ENCODE measurements around the gene VWA1.
A peak's percentile ranks its signal among the peaks of the same experiment; 100 is the strongest.
"Not testable (repeated sequence)": the region's sequence is repeated elsewhere in the genome, so short reads cannot be mapped to it uniquely, and the experiment has no call there.

The VWA1 gene

DNA sequence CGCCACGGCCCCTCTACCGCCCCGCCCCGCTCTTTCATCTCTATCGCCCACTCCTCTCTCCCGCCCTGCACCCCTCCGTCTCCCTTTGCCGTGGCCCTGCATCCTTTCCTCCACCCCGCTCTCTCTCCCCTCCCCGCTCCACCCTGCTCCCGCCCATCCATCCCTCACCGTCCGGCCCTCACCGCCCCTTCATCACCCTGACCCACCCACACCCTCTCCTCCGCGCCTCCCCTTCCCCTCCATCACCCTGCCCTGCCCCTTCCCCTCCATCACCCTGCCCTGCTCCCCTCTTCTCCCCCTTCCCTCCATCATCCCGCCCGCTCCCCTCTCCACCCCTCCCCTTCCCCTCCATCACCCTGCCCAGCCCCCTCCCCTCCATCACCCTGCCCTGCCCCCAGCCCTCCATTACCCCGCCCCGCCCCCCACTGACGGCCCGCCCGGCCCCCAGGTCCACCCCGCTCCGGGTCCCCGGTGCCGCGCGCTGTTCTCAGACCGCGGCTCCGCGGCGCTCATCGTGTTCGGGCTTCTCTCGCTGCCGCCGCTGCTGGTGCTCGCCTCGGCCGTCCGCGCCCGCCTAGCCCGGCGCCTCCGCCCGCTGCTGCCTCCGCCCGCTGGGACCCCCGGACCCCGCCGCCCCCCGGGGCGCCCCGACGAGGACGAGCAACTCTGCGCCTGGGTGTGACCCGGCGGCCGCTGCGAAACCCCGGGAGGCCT, 8.2 kb upstream of the VWA1 start:
- no peak for TF ChIP-seq ZFX (IDR thresholded peaks at IDR 0.05)
- TF ChIP-seq, protein P1, sequence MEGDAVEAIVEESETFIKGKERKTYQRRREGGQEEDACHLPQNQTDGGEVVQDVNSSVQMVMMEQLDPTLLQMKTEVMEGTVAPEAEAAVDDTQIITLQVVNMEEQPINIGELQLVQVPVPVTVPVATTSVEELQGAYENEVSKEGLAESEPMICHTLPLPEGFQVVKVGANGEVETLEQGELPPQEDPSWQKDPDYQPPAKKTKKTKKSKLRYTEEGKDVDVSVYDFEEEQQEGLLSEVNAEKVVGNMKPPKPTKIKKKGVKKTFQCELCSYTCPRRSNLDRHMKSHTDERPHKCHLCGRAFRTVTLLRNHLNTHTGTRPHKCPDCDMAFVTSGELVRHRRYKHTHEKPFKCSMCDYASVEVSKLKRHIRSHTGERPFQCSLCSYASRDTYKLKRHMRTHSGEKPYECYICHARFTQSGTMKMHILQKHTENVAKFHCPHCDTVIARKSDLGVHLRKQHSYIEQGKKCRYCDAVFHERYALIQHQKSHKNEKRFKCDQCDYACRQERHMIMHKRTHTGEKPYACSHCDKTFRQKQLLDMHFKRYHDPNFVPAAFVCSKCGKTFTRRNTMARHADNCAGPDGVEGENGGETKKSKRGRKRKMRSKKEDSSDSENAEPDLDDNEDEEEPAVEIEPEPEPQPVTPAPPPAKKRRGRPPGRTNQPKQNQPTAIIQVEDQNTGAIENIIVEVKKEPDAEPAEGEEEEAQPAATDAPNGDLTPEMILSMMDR (conservative IDR thresholded peaks at IDR 0.05), result no peak
- no peak overlapping the region for H3K27ac ChIP-seq

DNA sequence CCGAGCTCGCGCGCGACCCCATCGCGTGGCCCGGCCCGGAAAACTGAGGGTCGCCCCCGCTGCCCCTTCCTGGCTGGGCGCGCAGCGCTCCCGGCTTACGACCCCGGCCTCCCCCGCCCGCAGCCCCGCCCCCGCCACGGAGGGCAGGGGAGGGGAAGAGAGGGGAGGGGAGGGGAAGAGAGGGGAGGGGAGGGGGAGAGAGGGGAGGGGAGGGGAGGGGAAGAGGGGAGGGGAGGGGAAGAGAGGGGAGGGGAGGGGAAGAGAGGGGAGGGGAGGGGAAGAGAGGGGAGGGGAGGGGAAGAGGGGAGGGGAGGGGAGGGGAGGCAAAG, 7.7 kb upstream of the VWA1 start:
- no peak overlapping the region for H3K27ac ChIP-seq
- no peak for TF ChIP-seq ZFX (IDR thresholded peaks at IDR 0.05)
- TF ChIP-seq, protein P1 (conservative IDR thresholded peaks at IDR 0.05), result no peak

DNA sequence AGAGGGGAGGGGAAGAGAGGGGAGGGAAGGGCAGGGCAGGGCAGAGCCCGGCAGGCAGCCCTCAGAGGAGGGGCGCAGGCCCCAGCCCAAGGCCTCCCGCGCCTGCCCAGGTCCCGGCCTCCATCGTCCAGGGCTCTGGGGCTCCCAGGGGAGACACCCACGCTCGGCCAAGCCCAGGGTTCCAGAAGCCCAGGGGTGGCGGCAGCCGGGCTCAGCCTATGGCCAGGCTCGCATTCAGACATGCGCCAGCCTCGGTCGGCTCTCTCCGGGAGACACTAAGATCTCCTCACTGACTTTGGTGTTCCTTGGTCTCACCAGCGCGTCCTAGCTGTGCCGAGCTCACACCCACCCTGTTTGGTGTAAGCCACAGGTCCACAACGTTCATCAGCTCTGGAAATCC, 7.3 kb upstream of the VWA1 start:
- TF ChIP-seq ZFX (IDR thresholded peaks at IDR 0.05), result no peak
- TF ChIP-seq, protein P1 (conservative IDR thresholded peaks at IDR 0.05), result no peak
- no peak overlapping the region for H3K27ac ChIP-seq

DNA sequence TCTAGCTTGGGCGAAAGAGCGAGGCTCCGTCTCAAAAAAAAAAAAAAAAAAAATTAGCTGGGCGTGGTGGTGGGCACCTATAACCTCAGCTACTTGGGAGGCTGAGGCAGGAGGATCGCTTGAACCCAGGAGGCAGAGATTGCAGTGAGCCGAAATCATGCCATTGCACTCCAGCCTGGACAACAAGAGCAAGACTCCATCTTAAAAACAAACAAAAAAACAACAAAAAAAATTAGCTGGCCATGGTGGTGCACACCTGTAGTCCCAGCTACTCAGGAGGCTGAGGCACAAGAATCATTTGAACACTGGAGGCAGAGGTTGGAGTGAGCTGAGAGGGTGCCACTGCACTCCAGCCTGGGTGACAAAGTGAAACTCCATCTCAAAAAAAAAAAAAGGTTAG, 6.5 kb upstream of the VWA1 start:
- H3K27ac ChIP-seq, result not testable (repeated sequence)

DNA sequence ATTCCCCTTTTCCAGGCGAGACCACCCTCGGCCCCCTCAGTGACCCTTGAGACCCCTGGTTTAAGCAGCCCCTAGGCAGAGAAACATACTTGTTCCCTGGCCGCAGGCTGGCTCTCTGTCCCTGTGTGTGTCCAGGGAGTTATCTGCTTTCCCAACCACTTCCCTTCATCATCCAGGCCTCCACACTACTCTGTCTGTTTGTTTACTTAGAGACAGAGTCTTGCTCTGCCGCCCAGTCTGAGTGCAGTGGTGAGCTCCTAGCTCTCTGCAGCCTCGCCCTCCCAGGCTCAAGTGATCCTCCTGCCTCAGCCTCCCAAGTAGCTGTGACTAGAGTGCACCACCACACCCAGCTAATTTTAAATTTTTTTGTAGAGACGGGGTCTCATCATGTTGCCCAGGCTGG, 5.8 kb upstream of the VWA1 start:
- H3K27ac ChIP-seq, result no peak overlapping the region
- TF ChIP-seq, protein P1 (conservative IDR thresholded peaks at IDR 0.05), result no peak
- TF ChIP-seq ZFX (IDR thresholded peaks at IDR 0.05), result no peak

DNA sequence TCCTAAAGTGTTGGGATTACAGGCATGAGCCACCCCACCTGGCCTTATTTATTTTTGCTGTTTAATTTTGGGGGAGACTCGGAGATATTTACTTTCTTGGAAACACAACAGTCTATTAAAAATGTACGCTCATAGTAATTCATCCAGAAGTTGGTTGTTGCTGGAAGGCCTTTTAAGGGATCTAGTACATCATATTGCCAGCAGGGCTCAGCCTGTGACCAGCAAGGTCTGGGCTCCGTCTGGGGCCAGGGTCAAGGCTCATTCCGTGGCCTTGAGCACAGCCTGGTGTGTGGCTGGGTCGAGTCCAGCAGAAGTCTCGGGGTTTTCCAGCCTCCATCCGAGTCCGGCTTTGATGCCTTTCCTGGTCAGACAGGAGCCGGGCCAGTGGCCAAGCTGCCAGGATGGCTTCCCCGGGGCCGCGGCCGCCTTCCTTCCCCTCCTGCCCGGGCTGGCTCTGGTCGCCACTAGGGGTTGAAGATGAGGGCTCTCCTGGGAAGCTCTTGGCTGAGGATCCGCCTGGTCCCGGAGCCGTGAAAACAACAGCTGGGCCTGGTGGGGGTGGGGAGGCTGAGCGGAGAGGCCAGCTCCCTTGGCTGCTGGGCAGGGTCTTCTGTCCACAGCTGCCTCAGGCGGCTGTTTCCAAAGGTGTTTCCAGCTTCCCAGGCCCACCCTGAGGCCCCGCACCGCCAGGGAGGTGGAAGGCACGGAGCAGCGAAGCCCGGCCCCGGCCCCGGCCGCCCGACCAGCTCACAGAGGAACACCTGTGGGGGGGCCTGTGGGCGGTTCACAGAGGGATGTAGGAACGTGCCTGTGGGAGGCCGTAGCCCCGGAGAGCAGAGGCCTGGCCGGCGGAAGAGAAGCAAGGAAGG, 5.1 kb upstream of the VWA1 start:
- TF ChIP-seq, protein P1 (conservative IDR thresholded peaks at IDR 0.05), result no peak
- TF ChIP-seq ZFX (IDR thresholded peaks at IDR 0.05), result no peak
- H3K27ac ChIP-seq, result peak overlapping the region; percentile 2; the same call in 1 of the 2 replicates

DNA sequence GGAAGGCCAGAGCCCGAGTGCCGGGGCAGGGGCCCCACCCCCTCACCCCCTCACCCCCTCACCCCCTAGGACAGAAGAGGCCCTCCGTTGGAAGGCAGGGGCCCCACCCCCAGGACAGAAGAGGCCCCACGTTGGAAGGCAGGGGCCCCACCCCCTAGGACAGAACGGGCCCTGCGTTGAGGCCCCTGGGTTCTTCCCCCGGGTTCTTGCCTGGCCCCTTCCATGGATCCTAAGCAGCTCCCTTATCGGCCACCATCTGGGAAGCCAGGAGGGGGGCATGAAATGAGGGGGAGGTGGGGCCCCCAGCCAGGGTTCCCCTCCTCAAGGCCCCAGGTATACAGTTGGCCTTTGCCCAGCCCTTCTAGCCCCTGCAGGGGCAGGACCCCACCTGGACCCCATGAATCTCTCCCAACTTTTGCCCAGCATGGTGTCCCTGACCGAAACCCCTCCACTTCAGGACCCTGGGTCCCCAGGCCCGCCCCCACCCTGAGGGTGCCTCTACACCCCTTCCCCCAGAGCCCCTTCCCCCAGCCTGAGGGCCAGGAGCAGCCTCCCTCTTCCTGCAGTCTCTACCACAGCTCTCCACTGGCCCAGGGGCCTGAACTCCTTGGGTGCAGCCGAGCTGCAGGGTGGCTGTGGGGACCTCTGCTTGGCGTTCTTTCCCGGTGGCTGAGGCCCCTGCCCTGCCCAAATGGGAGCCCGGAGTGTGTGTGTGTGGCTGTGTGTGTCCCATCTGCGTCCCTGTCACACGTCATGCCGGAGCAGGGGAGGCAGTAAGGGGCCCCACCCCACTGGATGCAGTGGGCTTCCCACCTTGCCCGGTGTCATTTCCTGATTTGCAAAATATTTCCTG, 4.3 kb upstream of the VWA1 start:
- H3K27ac ChIP-seq, result peak overlapping the region; percentile 100
- TF ChIP-seq ZFX (IDR thresholded peaks at IDR 0.05), result no peak
- TF ChIP-seq, protein P1 (conservative IDR thresholded peaks at IDR 0.05), result no peak
